ENCODE data around the gene ZSWIM5. TPM values are rescaled to one million over a fixed set of nuclear protein-coding genes. Genes with fewer than 3 reads are reported as not detected.

ZSWIM5 gene
- total RNA-seq, 4 donors from 2014 or later = 1.3 to 2.2 (median 1.7) TPM

DNA sequence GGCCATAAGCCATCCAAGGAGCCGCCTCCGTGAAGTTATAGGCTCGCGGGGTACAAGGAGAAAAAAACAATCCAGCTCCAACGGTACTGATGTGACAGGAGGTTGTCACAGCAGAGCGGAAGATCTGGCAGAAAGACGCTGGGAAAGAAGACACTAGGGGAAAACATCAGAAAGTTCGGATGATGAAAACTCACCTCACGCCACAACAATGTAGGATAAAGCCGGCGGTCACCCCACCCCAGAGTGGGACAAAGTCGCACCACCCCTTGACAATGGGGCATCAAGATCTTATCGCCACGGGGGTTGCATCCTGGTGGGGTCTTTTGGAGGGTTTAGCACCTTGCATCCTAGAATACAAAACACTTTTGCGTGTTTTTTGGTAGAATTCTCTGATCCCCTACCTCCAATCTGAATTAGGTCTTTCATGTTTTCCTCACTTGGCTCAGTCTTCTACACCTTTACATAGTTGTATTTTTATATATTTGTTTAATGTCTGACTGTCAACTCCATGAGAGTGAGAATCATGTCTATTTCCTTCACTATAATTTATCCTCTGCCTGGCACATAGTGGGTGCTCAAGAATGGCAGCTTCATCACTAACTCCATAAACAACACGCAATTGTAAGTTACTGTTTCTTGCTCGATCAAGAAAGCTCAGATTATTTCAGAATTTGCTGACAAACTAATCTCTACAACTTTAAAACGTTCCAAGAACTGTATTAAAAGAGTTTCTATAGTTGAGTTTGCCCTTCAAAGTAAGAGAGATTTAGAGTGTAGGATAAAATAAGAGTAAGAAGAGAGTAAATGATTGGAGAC lies 611 bp upstream of the ZSWIM5 start:
- WGBS, 2 donors = 10 to 11% methylated on average over 18 of the region's 18 CpGs
- TF ChIP-seq CTCF (IDR thresholded peaks at IDR 0.05) (no peak), POLR2A (IDR thresholded peaks at IDR 0.05) (no peak)
- peak overlapping the region; percentile 5 for H3K4me3 ChIP-seq (ENCODE audit: low read depth, poor library complexity, severe bottlenecking)
- no peak for DNase-seq (ENCODE audit: low spot score in 2 of 2)
- intact Hi-C loops (cut with DNase I; ENCODE audit: low total_unique reads) = no loop called here

DNA sequence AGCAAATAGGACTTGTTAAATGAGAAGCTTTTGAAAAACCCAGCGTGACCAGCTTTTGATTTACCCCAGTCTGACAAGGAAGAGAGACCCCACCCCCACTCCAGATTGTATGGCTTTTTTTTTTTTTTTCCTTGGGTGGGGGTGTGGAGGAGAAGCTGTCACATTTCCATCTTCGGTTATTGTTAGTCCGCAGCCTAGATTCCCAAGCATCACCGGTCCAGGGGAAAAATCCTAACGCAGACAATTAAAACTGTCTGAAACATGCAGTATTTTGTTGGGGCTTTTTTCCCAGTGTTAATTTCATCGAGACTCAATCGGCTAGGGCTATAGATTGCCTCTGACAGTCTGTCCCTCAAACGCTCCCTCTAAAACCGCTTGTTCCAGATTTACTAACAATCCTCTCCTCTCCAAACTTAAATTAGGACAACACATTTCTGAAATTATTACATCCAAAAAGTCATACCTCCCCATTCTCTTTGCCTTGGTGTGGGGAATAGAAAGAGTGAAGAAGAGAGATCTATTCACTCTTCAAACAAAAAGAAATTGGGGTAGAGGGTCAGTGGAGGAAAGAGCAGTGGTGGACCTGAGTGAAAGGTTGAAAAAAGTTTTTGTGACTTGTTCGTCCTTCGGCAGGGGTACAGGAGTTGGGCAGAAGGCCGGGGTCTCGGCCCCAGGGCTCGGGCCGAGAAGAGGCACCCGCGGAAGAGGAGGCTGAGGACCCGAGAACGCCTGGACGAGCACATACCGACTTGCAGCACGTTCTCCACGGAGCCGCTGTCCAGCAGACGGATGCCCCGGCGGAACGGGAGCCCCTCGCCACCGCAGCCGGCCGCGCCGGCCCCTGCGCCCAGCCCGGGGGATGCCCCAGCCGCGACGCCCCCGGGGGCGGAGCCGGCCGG lies 1.1 kb downstream of the ZSWIM5 start:
- H3K4me3 ChIP-seq (ENCODE audit: low read depth, poor library complexity, severe bottlenecking) = no peak overlapping the region
- peak in 1 of 2 donors; percentile 88 for DNase-seq (ENCODE audit: low spot score in 2 of 2)
- intact Hi-C loops (cut with DNase I; ENCODE audit: low total_unique reads) = no loop called here
- WGBS, 2 donors = 3 to 4% methylated on average over 24 to 25 of the region's 43 CpGs
- TF ChIP-seq POLR2A (IDR thresholded peaks at IDR 0.05) = no peak
- TF ChIP-seq CTCF (IDR thresholded peaks at IDR 0.05) = no peak

GRCh38 chr1:45200906-45201500 lies 5.4 kb downstream of the ZSWIM5 start:
- intact Hi-C loops (cut with DNase I; ENCODE audit: low total_unique reads) = no loop called here
- 92 to 93% methylated on average over 3 of the region's 3 CpGs for WGBS, 2 donors
- TF ChIP-seq POLR2A (IDR thresholded peaks at IDR 0.05) (no peak), CTCF (IDR thresholded peaks at IDR 0.05) (no peak)
- DNase-seq (ENCODE audit: low spot score in 2 of 2) = no peak
- H3K4me3 ChIP-seq (ENCODE audit: low read depth, poor library complexity, severe bottlenecking) = no peak overlapping the region

- no peak overlapping the region for H3K4me3 ChIP-seq (ENCODE audit: low read depth, poor library complexity, severe bottlenecking)
- DNase-seq (ENCODE audit: low spot score in 2 of 2) = no peak
- TF ChIP-seq POLR2A (IDR thresholded peaks at IDR 0.05) (no peak), CTCF (IDR thresholded peaks at IDR 0.05) (no peak)
- intact Hi-C loops (cut with DNase I; ENCODE audit: low total_unique reads) = no loop called here
Observed at GRCh38 chr1:45200435-45200834, 6.0 kb downstream of the ZSWIM5 start.

- H3K4me3 ChIP-seq (ENCODE audit: low read depth, poor library complexity, severe bottlenecking) = no peak overlapping the region
- DNase-seq (ENCODE audit: low spot score in 2 of 2) = no peak
- 55 to 70% methylated on average over 2 of the region's 2 CpGs for WGBS, 2 donors
- intact Hi-C loops (cut with DNase I; ENCODE audit: low total_unique reads) = no loop called here
- TF ChIP-seq POLR2A (IDR thresholded peaks at IDR 0.05) (no peak), CTCF (IDR thresholded peaks at IDR 0.05) (no peak)
Observed at GRCh38 chr1:45198185-45198584, 8.2 kb downstream of the ZSWIM5 start.

Data from lower leg skin (tissue), 4 donors.